PFSK-1 (cell line): ENCODE results near the gene CLDND1.

ENCODE experiments used
- FOXP2 ChIP-seq: optimal IDR thresholded peaks from 2 replicates; pipeline ENCODE3; 2011; ENCODE audit warnings: borderline replicate concordance, control low read depth, inconsistent platforms; ENCODE audit not compliant: insufficient read depth; ENCODE audit errors: extremely low read length, extremely low read depth
- POLR2AphosphoS5 ChIP-seq: IDR thresholded peaks from 2 replicates; pipeline ENCODE4 v1.6.1; 2012; ENCODE audit warnings: low read depth, mild to moderate bottlenecking, control low read depth, low read length, moderate library complexity
- TF ChIP-seq, protein P1 (sequence below), 2 experiments: IDR thresholded peaks; 2 replicates each; pipeline versions ENCODE4 v1.6.1 to v1.8.0; 2011 to 2012; ENCODE audit warnings: low read depth in 2 of 2, low read length in 2 of 2, control low read depth in 1 of 2, inconsistent platforms in 1 of 2, mild to moderate bottlenecking in 1 of 2, moderate library complexity in 1 of 2; ENCODE audit not compliant: insufficient read depth in 1 of 2

DNA sequence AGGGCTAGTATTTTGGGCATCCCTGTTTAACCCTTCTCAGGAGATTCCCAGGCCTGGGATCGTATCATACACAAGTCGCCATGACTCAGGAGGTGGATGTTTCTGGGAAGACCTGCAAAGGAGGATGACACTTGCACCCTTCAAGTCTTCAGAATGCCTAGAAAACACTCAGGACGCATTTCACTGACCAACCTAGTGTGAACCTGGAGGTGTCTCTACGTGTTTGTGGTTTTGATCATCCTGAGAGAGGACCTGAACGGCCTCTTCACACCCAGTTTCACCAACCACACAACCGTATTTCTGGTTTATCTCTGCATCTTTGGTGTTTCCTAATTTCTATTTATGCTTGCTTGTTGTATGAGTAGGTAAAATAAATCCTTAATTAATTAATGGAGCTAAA, 2.8 kb upstream of the CLDND1 start:
- TF ChIP-seq POLR2AphosphoS5 (no peak), FOXP2 (no peak)
- TF ChIP-seq, protein P1, sequence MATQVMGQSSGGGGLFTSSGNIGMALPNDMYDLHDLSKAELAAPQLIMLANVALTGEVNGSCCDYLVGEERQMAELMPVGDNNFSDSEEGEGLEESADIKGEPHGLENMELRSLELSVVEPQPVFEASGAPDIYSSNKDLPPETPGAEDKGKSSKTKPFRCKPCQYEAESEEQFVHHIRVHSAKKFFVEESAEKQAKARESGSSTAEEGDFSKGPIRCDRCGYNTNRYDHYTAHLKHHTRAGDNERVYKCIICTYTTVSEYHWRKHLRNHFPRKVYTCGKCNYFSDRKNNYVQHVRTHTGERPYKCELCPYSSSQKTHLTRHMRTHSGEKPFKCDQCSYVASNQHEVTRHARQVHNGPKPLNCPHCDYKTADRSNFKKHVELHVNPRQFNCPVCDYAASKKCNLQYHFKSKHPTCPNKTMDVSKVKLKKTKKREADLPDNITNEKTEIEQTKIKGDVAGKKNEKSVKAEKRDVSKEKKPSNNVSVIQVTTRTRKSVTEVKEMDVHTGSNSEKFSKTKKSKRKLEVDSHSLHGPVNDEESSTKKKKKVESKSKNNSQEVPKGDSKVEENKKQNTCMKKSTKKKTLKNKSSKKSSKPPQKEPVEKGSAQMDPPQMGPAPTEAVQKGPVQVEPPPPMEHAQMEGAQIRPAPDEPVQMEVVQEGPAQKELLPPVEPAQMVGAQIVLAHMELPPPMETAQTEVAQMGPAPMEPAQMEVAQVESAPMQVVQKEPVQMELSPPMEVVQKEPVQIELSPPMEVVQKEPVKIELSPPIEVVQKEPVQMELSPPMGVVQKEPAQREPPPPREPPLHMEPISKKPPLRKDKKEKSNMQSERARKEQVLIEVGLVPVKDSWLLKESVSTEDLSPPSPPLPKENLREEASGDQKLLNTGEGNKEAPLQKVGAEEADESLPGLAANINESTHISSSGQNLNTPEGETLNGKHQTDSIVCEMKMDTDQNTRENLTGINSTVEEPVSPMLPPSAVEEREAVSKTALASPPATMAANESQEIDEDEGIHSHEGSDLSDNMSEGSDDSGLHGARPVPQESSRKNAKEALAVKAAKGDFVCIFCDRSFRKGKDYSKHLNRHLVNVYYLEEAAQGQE (IDR thresholded peaks at IDR 0.05; ENCODE audit: insufficient read depth in 1 of 2, low read depth in 2 of 2, low read length in 2 of 2) = no peak
